Sigmoid colon (tissue), 4 donors: ENCODE data around the gene FTO.

ENCODE experiments used
- CTCF ChIP-seq, 4 experiments: fragments of 450-650 bp in 3 of 4; fragments of 200-600 bp in 1 of 4; IDR thresholded peaks; one replicate each; pipeline ENCODE4 v1.5.1; 2016 to 2019; ENCODE audit warnings: antibody characterized with exemption in 4 of 4, mild to moderate bottlenecking in 3 of 4, moderate library complexity in 2 of 4
- EP300 ChIP-seq, 4 donors: sonication (generic); formaldehyde crosslinking; IDR thresholded peaks; one replicate each; pipeline ENCODE4 v1.6.1; 2017; ENCODE audit warnings: antibody characterized with exemption in 4 of 4

GRCh38 chr16:53843084-53843483 lies 139.1 kb downstream of the FTO start:
- TF ChIP-seq CTCF (IDR thresholded peaks at IDR 0.05) (no peak), EP300 (IDR thresholded peaks at IDR 0.05) (no peak)
